ENCODE results near the gene SCP2. TPM values are rescaled to one million over a fixed set of nuclear protein-coding genes. Genes with fewer than 3 reads are reported as not detected.

The SCP2 gene
- total and polyA plus RNA-seq, 4 donors: 85.6 to 157 (median 128) TPM

- Histone ChIP-seq H3K4me1 (ENCODE audit: control insufficient read depth in 5 of 5, insufficient read depth in 5 of 5, low read length in 5 of 5) (peaks cover 0 to 32% (median 8%) of the 10 kb centered on the region in 5 donors), H3K36me3 (ENCODE audit: control insufficient read depth in 4 of 4, insufficient read depth in 4 of 4, low read length in 4 of 4) (peaks cover 0 to 4% (median 4%) of the 10 kb centered on the region in 4 donors), H3K27me3 (ENCODE audit: control insufficient read depth in 3 of 3, insufficient read depth in 3 of 3, low read length in 2 of 3) (no peaks in the 10 kb centered on the region), H3K9ac (ENCODE audit: insufficient read depth in 1 of 2, low read length in 2 of 2) (no peak overlapping the region), H3K9me3 (ENCODE audit: control insufficient read depth in 4 of 4, insufficient read depth in 3 of 4, low read length in 3 of 4) (no peaks in the 10 kb centered on the region), H3K4me3 (no peak overlapping the region), H3K27ac (ENCODE audit: low read depth in 1 of 2, low read length in 1 of 2) (no peak overlapping the region)
- TF ChIP-seq CTCF (IDR thresholded peaks at IDR 0.05; ENCODE audit: control extremely low read depth, extremely low read depth): no peak
- 81 to 87% methylated on average over 15 to 17 of the region's 17 CpGs for WGBS, 2 donors
- ATAC-seq (ENCODE audit: insufficient read depth, low FRiP score) (no peak), DNase-seq (peak; percentile 32 to 37 (median 34))
These were observed 156.8 kb downstream of the SCP2 start for GRCh38 chr1:53083636-53084588.

- 91 to 96% methylated on average over 8 of the region's 8 CpGs for WGBS, 2 donors
- DNase-seq: no peak
- peaks cover 0 to 4% (median 2%) of the 10 kb centered on the region in 4 donors for H3K36me3 ChIP-seq (ENCODE audit: control insufficient read depth in 4 of 4, insufficient read depth in 4 of 4, low read length in 4 of 4)
- H3K9me3 ChIP-seq (ENCODE audit: control insufficient read depth in 4 of 4, insufficient read depth in 3 of 4, low read length in 3 of 4): no peaks in the 10 kb centered on the region
- H3K9ac ChIP-seq (ENCODE audit: insufficient read depth in 1 of 2, low read length in 2 of 2): no peak overlapping the region
- TF ChIP-seq CTCF (IDR thresholded peaks at IDR 0.05; ENCODE audit: control extremely low read depth, extremely low read depth): no peak
- H3K4me1 ChIP-seq (ENCODE audit: control insufficient read depth in 5 of 5, insufficient read depth in 5 of 5, low read length in 5 of 5): peaks cover 0 to 34% (median 8%) of the 10 kb centered on the region in 5 donors
- H3K27ac ChIP-seq (ENCODE audit: low read depth in 1 of 2, low read length in 1 of 2): no peak overlapping the region
- ATAC-seq (ENCODE audit: insufficient read depth, low FRiP score): no peak
- no peaks in the 10 kb centered on the region for H3K27me3 ChIP-seq (ENCODE audit: control insufficient read depth in 3 of 3, insufficient read depth in 3 of 3, low read length in 2 of 3)
- no peak overlapping the region for H3K4me3 ChIP-seq
These were observed 157.5 kb downstream of the SCP2 start for GRCh38 chr1:53084589-53084971.

GRCh38 chr1:53085405-53085804, 158.3 kb downstream of the SCP2 start:
- no peak for ATAC-seq (ENCODE audit: insufficient read depth, low FRiP score)
- no peak overlapping the region for H3K9ac ChIP-seq (ENCODE audit: insufficient read depth in 1 of 2, low read length in 2 of 2)
- H3K27me3 ChIP-seq (ENCODE audit: control insufficient read depth in 3 of 3, insufficient read depth in 3 of 3, low read length in 2 of 3): no peaks in the 10 kb centered on the region
- no peaks in the 10 kb centered on the region for H3K9me3 ChIP-seq (ENCODE audit: control insufficient read depth in 4 of 4, insufficient read depth in 3 of 4, low read length in 3 of 4)
- H3K4me3 ChIP-seq: no peak overlapping the region
- TF ChIP-seq CTCF (IDR thresholded peaks at IDR 0.05; ENCODE audit: control extremely low read depth, extremely low read depth): no peak
- H3K27ac ChIP-seq (ENCODE audit: low read depth in 1 of 2, low read length in 1 of 2): no peak overlapping the region
- 93 to 95% methylated on average over 8 of the region's 8 CpGs for WGBS, 2 donors
- peaks cover 0 to 35% (median 8%) of the 10 kb centered on the region in 5 donors for H3K4me1 ChIP-seq (ENCODE audit: control insufficient read depth in 5 of 5, insufficient read depth in 5 of 5, low read length in 5 of 5)
- H3K36me3 ChIP-seq (ENCODE audit: control insufficient read depth in 4 of 4, insufficient read depth in 4 of 4, low read length in 4 of 4): peaks cover 0 to 4% (median 2%) of the 10 kb centered on the region in 4 donors
- DNase-seq: no peak
